Uterus (tissue), 4 donors: ENCODE data around the gene ZFYVE28. TPM values are rescaled to one million over a fixed set of nuclear protein-coding genes. Genes with fewer than 3 reads are reported as not detected.

Source experiments
- DNase-seq, 2 donors: peaks; one replicate each; pipeline ENCODE4 v3.0.0-alpha.2; 2019 to 2020
- H3K27ac ChIP-seq, 2 donors: fragments of 200-600 bp; sonication (generic); 1 replicate in 1 of 2; 2 replicates in 1 of 2; pipeline ENCODE4 v1.5.1; 2016 to 2018
- H3K27me3 ChIP-seq, 2 donors: fragments of 200-600 bp; sonication (generic); one replicate each; pipeline ENCODE4 v1.5.1; 2018 to 2019; ENCODE audit warnings: control low read depth in 1 of 2
- H3K36me3 ChIP-seq, 2 donors: fragments of 200-600 bp; sonication (generic); one replicate each; pipeline ENCODE4 v1.5.1; 2019; ENCODE audit warnings: control low read depth in 1 of 2
- H3K4me1 ChIP-seq, 2 donors: fragments of 200-600 bp; sonication (generic); one replicate each; pipeline ENCODE4 v1.5.1; 2018 to 2019; ENCODE audit warnings: control low read depth in 1 of 2
- H3K4me3 ChIP-seq, 2 donors: fragments of 200-600 bp; sonication (generic); 1 replicate in 1 of 2; 2 replicates in 1 of 2; pipeline ENCODE4 v1.5.1; 2018 to 2019; ENCODE audit warnings: mild to moderate bottlenecking in 1 of 2
- H3K9me3 ChIP-seq, 2 donors: fragments of 200-600 bp; sonication (generic); one replicate each; pipeline ENCODE4 v1.5.1; 2019; ENCODE audit warnings: control low read depth in 1 of 2
- CTCF ChIP-seq, 4 experiments: fragments of 200-600 bp in 2 of 4; fragments of 450-650 bp in 2 of 4; sonication (generic) in 2 of 4; IDR thresholded peaks; one replicate each; pipeline ENCODE4 v1.5.1; 2016 to 2019; ENCODE audit warnings: antibody characterized with exemption in 4 of 4, mild to moderate bottlenecking in 2 of 4, moderate library complexity in 1 of 4
- POLR2A ChIP-seq, 2 donors: fragments of 450-650 bp; IDR thresholded peaks; one replicate each; pipeline ENCODE4 v1.6.1; 2016; ENCODE audit warnings: antibody characterized with exemption in 2 of 2, mild to moderate bottlenecking in 1 of 2, moderate library complexity in 1 of 2
- intact Hi-C: fragments of 100-400 bp; cut with DNase I; formaldehyde crosslinking; loops from one replicate; pipeline ENCODE4 v1.15.1; 2023; ENCODE audit warnings: low total_unique reads
- total RNA-seq, 4 donors: library from RNA; depleted of rRNA in 3 of 4; stranded (reverse); fragments of >200 nt in 3 of 4; gene quantifications; one replicate each; pipeline versions ENCODE4 v1.1.0 to v1.2.4, GENCODE V29; 2014 to 2023
- donor health status: DM: yes; HTN: yes; CAD: no.

The ZFYVE28 gene
- total RNA-seq, 4 donors from 2014 or later = 5.4 to 16.7 (median 13.4) TPM

GRCh38 chr4:2390784-2391421, 27.5 kb downstream of the ZFYVE28 start:
- no peaks in the 10 kb centered on the region for H3K36me3 ChIP-seq

GRCh38 chr4:2390146-2390545, 28.3 kb downstream of the ZFYVE28 start:
- Histone ChIP-seq H3K27me3 (no peaks in the 10 kb centered on the region), H3K4me3 (no peak overlapping the region), H3K27ac (no peak overlapping the region), H3K36me3 (no peaks in the 10 kb centered on the region), H3K4me1 (no peaks in the 10 kb centered on the region), H3K9me3 (no peaks in the 10 kb centered on the region)
- intact Hi-C loops = no loop called here
- DNase-seq = no peak
- TF ChIP-seq CTCF (IDR thresholded peaks at IDR 0.05) (no peak), POLR2A (IDR thresholded peaks at IDR 0.05) (no peak)

More at GRCh38 chr4:2390784-2391421, 27.5 kb downstream of the ZFYVE28 start:
- Histone ChIP-seq H3K27ac (no peak overlapping the region), H3K4me3 (no peak overlapping the region), H3K27me3 (no peaks in the 10 kb centered on the region), H3K9me3 (no peaks in the 10 kb centered on the region), H3K4me1 (no peaks in the 10 kb centered on the region)
- no peak for DNase-seq
- no peak for TF ChIP-seq POLR2A (IDR thresholded peaks at IDR 0.05)
- TF ChIP-seq CTCF (IDR thresholded peaks at IDR 0.05) = no peak
- intact Hi-C loops = no loop called here

- intact Hi-C loops = no loop called here
- H3K4me1 ChIP-seq = no peaks in the 10 kb centered on the region
- no peak overlapping the region for H3K4me3 ChIP-seq
- no peaks in the 10 kb centered on the region for H3K36me3 ChIP-seq
- DNase-seq = no peak
- no peak overlapping the region for H3K27ac ChIP-seq
- no peaks in the 10 kb centered on the region for H3K9me3 ChIP-seq
- TF ChIP-seq POLR2A (IDR thresholded peaks at IDR 0.05) = no peak
- TF ChIP-seq CTCF (IDR thresholded peaks at IDR 0.05) = no peak
- no peaks in the 10 kb centered on the region for H3K27me3 ChIP-seq
These were observed 28.8 kb downstream of the ZFYVE28 start for GRCh38 chr4:2389691-2390090.

GRCh38 chr4:2388429-2389182, 29.8 kb downstream of the ZFYVE28 start:
- Histone ChIP-seq H3K27me3 (no peaks in the 10 kb centered on the region), H3K27ac (no peak overlapping the region), H3K36me3 (no peaks in the 10 kb centered on the region), H3K9me3 (no peaks in the 10 kb centered on the region), H3K4me1 (no peaks in the 10 kb centered on the region), H3K4me3 (no peak overlapping the region)
- DNase-seq = no peak
- intact Hi-C loops = no loop called here
- no peak for TF ChIP-seq POLR2A (IDR thresholded peaks at IDR 0.05)
- TF ChIP-seq CTCF (IDR thresholded peaks at IDR 0.05) = no peak

- Histone ChIP-seq H3K4me1 (no peaks in the 10 kb centered on the region), H3K27me3 (no peaks in the 10 kb centered on the region), H3K36me3 (no peaks in the 10 kb centered on the region), H3K4me3 (no peak overlapping the region), H3K9me3 (no peaks in the 10 kb centered on the region), H3K27ac (no peak overlapping the region)
- no peak for DNase-seq
- TF ChIP-seq POLR2A (IDR thresholded peaks at IDR 0.05) (no peak), CTCF (IDR thresholded peaks at IDR 0.05) (no peak)
- intact Hi-C loops = no loop called here
These were observed 30.6 kb downstream of the ZFYVE28 start for GRCh38 chr4:2387829-2388228.
